ENCODE results near the gene RELL1.

RELL1 gene

GRCh38 chr4:37635155-37635554, 51.0 kb downstream of the RELL1 start:
- DNase-seq (ENCODE audit: low read depth, low spot score): no peak

GRCh38 chr4:37634180-37634579, 52.0 kb downstream of the RELL1 start:
- no peak for DNase-seq (ENCODE audit: low read depth, low spot score)

GRCh38 chr4:37632836-37633235, 53.3 kb downstream of the RELL1 start:
- DNase-seq (ENCODE audit: low read depth, low spot score): no peak

GRCh38 chr4:37631551-37631950, 54.6 kb downstream of the RELL1 start:
- DNase-seq (ENCODE audit: low read depth, low spot score): no peak

- DNase-seq (ENCODE audit: low read depth, low spot score): no peak
Observed at GRCh38 chr4:37629713-37630112, 56.5 kb downstream of the RELL1 start.

- DNase-seq (ENCODE audit: low read depth, low spot score): no peak
Observed at GRCh38 chr4:37628977-37629609, 57.1 kb downstream of the RELL1 start.

GRCh38 chr4:37627263-37627662, 58.9 kb downstream of the RELL1 start:
- no peak for DNase-seq (ENCODE audit: low read depth, low spot score)

- no peak for DNase-seq (ENCODE audit: low read depth, low spot score)
Observed at GRCh38 chr4:37625499-37625898, 60.7 kb downstream of the RELL1 start.

GRCh38 chr4:37623940-37624339, 62.2 kb downstream of the RELL1 start:
- no peak for DNase-seq (ENCODE audit: low read depth, low spot score)

- DNase-seq (ENCODE audit: low read depth, low spot score): no peak
Observed at GRCh38 chr4:37623125-37623524, 63.1 kb downstream of the RELL1 start.

GRCh38 chr4:37620176-37620575, 66.0 kb downstream of the RELL1 start:
- no peak for DNase-seq (ENCODE audit: low read depth, low spot score)

- DNase-seq (ENCODE audit: low read depth, low spot score): no peak
Observed at GRCh38 chr4:37615720-37616063, 70.5 kb downstream of the RELL1 start.

- DNase-seq (ENCODE audit: low read depth, low spot score): no peak
Observed at GRCh38 chr4:37615059-37615719, 71.0 kb downstream of the RELL1 start.

- DNase-seq (ENCODE audit: low read depth, low spot score): no peak
Observed at GRCh38 chr4:37612811-37613210, 73.4 kb downstream of the RELL1 start.

- no peak for DNase-seq (ENCODE audit: low read depth, low spot score)
Observed at GRCh38 chr4:37609626-37610025, 76.5 kb downstream of the RELL1 start.

GRCh38 chr4:37607018-37607417, 79.2 kb downstream of the RELL1 start:
- DNase-seq (ENCODE audit: low read depth, low spot score): no peak

GRCh38 chr4:37605843-37606565, 80.2 kb downstream of the RELL1 start:
- no peak for DNase-seq (ENCODE audit: low read depth, low spot score)

GRCh38 chr4:37604461-37604860, 81.7 kb downstream of the RELL1 start:
- no peak for DNase-seq (ENCODE audit: low read depth, low spot score)

- DNase-seq (ENCODE audit: low read depth, low spot score): no peak
Observed at GRCh38 chr4:37603711-37604110, 82.5 kb downstream of the RELL1 start.

- DNase-seq (ENCODE audit: low read depth, low spot score): peak; percentile 51
Observed at GRCh38 chr4:37603070-37603468, 83.1 kb downstream of the RELL1 start.

GRCh38 chr4:37602454-37603069, 83.6 kb downstream of the RELL1 start:
- DNase-seq (ENCODE audit: low read depth, low spot score): no peak

- DNase-seq (ENCODE audit: low read depth, low spot score): no peak
Observed at GRCh38 chr4:37601531-37601930, 84.6 kb downstream of the RELL1 start.

All from activated CD4-positive, CD25-positive, alpha-beta regulatory T cell treated with anti-CD3 and anti-CD28 coated beads, Interleukin-2, amount 50 U/mL, for 16 hours (primary cell).